Mesodermal cell (in vitro differentiated cells): ENCODE measurements around the gene DDX51. TPM values are rescaled to one million over a fixed set of nuclear protein-coding genes. Genes with fewer than 3 reads are reported as not detected.

Source experiments
- H3K27ac ChIP-seq: 2 replicates; pipeline ENCODE4 v1.7.0; 2013; ENCODE audit warnings: mild to moderate bottlenecking, low read depth, low read length, moderate library complexity; ENCODE audit not compliant: severe bottlenecking
- H3K36me3 ChIP-seq: 2 replicates; pipeline ENCODE4 v1.7.1; 2013; ENCODE audit warnings: mild to moderate bottlenecking, low read length, moderate library complexity; ENCODE audit not compliant: control insufficient read depth, insufficient read depth
- H3K4me1 ChIP-seq: one replicate; pipeline ENCODE4 v1.7.1; 2013; ENCODE audit warnings: mild to moderate bottlenecking, low read length; ENCODE audit not compliant: insufficient read depth, control insufficient read depth, poor library complexity, severe bottlenecking
- H3K4me3 ChIP-seq: 2 replicates; pipeline ENCODE4 v1.7.0; 2013; ENCODE audit warnings: low read length, control low read depth, mild to moderate bottlenecking; ENCODE audit not compliant: insufficient read depth, poor library complexity, severe bottlenecking; ENCODE audit errors: extremely low read depth
- H3K9me3 ChIP-seq: 2 replicates; pipeline ENCODE4 v1.7.1; 2013; ENCODE audit warnings: mild to moderate bottlenecking, low read length, moderate library complexity; ENCODE audit not compliant: control insufficient read depth
- WGBS, 2 experiments: methylation state at CpG; one replicate each; pipeline ENCODE4 v1.1.5; 2013; ENCODE audit warnings: missing lambda C conversion rate in 2 of 2; ENCODE audit not compliant: insufficient coverage in 2 of 2; 5-methylcytosine and 5-hydroxymethylcytosine counted together
- polyA plus RNA-seq, 2 experiments: library from polyadenylated mRNA; stranded (reverse); fragments of 50-300 nt; gene quantifications; one replicate each; pipeline ENCODE4 v1.2.3, GENCODE V29; 2013

Gene DDX51
- 9.0 TPM for polyA plus RNA-seq (2013, experiment 1 of 2)
- polyA plus RNA-seq (2013, experiment 2 of 2), result 8.4 TPM

GRCh38 chr12:132144115-132144809 is at the start of gene DDX51, which contains the start of gene NOC4L:
Gene DDX51 (minus strand): TSS chr12:132144319. CDS start chr12:132144296, 23 bp downstream.
Gene NOC4L (plus strand): TSS chr12:132144457. CDS start chr12:132144489, 32 bp downstream.
- H3K9me3 ChIP-seq, result no peaks in the 10 kb centered on the region
- 0% methylated on average over 71 to 89 of the region's 100 CpGs for WGBS, 2 experiments
- peak within 1 kb of the TSS; percentile 93 for H3K4me3 ChIP-seq
- peaks cover 9% of the 10 kb centered on the region for H3K4me1 ChIP-seq
- H3K27ac ChIP-seq, result peak within 1 kb of the TSS; percentile 64
- peaks cover 49% of the 10 kb centered on the region for H3K36me3 ChIP-seq

- H3K4me1 ChIP-seq, result no peaks in the 10 kb centered on the region
- no peak overlapping the region for H3K27ac ChIP-seq
- no peak overlapping the region for H3K4me3 ChIP-seq
- peaks cover 16% of the 10 kb centered on the region for H3K9me3 ChIP-seq
- WGBS, 2 experiments, result 53 to 59% methylated on average over 25 to 29 of the region's 31 CpGs
- H3K36me3 ChIP-seq, result no peaks in the 10 kb centered on the region
These were observed 47.8 kb upstream of the DDX51 start for GRCh38 chr12:132191715-132192553.

DNA sequence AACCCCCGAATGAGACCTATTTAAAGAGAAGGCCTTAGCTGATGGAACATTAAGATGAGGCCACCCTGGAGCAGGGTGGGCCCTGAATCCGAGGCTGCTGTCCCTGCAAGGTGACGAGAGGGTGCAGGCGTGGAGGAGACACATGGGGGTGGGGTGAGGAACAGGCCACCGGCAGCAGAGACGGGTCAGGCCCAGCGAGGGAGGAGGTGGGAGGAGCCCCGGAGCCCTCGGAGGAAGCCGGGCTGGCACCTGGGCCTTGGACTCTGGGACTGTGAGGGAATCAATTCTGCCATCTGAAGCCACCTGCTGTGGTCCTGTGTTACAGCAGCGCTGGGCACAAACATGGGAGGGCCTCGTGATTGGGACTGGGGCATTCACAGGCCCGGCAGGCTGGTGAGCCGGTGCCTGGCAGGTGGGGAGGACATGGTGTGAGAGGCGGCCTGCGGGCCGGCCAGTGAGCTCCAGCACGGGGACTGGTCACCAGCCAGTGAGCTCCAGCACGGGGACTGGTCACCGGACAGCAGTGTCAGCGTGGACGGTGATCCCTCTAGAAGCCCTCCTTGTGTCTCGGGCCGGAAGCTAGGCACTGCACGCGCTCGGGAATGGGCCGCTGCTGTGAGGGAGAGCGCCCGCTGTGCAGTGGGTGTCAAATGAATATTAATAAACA is 46.8 kb upstream of the DDX51 start:
- Histone ChIP-seq H3K4me3 (no peak overlapping the region), H3K36me3 (no peaks in the 10 kb centered on the region), H3K9me3 (peaks cover 16% of the 10 kb centered on the region), H3K4me1 (no peaks in the 10 kb centered on the region), H3K27ac (no peak overlapping the region)
- 73 to 77% methylated on average over 21 to 27 of the region's 30 CpGs for WGBS, 2 experiments

GRCh38 chr12:132190012-132190755 is 46.1 kb upstream of the DDX51 start:
- Histone ChIP-seq H3K9me3 (peaks cover 16% of the 10 kb centered on the region), H3K4me1 (no peaks in the 10 kb centered on the region), H3K27ac (no peak overlapping the region), H3K36me3 (no peaks in the 10 kb centered on the region), H3K4me3 (peak overlapping the region; percentile 36)
- 48 to 50% methylated on average over 46 to 56 of the region's 59 CpGs for WGBS, 2 experiments

DNA sequence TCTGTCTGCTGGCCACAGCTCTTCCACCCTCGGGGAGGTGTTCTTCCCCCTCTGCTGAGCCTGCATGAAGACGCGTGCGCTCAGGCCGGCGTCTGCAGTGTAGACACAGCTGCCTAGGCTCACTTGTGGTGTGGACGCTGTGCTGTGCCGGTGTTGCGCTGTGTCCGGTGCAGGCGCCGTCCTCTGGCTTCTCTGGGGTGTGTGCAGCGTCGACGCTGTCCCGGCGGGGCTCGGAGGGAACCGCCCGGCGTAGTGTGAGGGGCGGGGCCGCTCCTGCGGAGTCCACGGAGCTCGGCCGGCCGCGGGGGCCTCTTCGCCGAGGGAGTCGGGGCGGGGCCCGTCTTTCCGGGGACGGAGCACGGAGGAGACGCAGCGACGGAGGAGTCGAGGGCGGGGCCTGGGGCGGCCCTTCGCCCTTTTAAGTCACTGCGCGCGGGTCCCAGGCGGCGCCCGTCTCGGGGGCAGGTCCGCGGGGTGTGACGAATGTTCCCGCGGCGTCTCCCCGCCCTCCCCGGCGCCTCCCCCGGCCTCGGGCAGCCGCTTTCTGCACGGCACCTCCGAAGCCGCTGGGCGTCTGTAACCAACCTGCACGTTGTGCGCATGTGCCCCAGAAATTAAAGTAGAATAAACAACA is 45.4 kb upstream of the DDX51 start:
- Histone ChIP-seq H3K9me3 (peaks cover 15% of the 10 kb centered on the region), H3K27ac (no peak overlapping the region), H3K4me1 (no peaks in the 10 kb centered on the region), H3K4me3 (peak overlapping the region; percentile 36), H3K36me3 (no peaks in the 10 kb centered on the region)
- WGBS, 2 experiments, result 27 to 28% methylated on average over 49 to 63 of the region's 69 CpGs

GRCh38 chr12:132188916-132189325 is 44.8 kb upstream of the DDX51 start:
- H3K36me3 ChIP-seq, result no peaks in the 10 kb centered on the region
- 37 to 40% methylated on average over 17 to 20 of the region's 20 CpGs for WGBS, 2 experiments
- no peaks in the 10 kb centered on the region for H3K4me1 ChIP-seq
- H3K4me3 ChIP-seq, result peak overlapping the region; percentile 36
- H3K9me3 ChIP-seq, result peaks cover 9% of the 10 kb centered on the region
- no peak overlapping the region for H3K27ac ChIP-seq

- no peak overlapping the region for H3K27ac ChIP-seq
- no peaks in the 10 kb centered on the region for H3K36me3 ChIP-seq
- no peaks in the 10 kb centered on the region for H3K4me1 ChIP-seq
- WGBS, 2 experiments, result 79 to 83% methylated on average over 19 to 21 of the region's 21 CpGs
- peaks cover 5% of the 10 kb centered on the region for H3K9me3 ChIP-seq
- H3K4me3 ChIP-seq, result no peak overlapping the region
These were observed 44.4 kb upstream of the DDX51 start for GRCh38 chr12:132188451-132188901.

- Histone ChIP-seq H3K4me1 (no peaks in the 10 kb centered on the region), H3K4me3 (no peak overlapping the region), H3K27ac (no peak overlapping the region), H3K36me3 (no peaks in the 10 kb centered on the region), H3K9me3 (no peaks in the 10 kb centered on the region)
- WGBS, 2 experiments, result 91 to 92% methylated on average over 30 to 33 of the region's 35 CpGs
These were observed 43.7 kb upstream of the DDX51 start for GRCh38 chr12:132187646-132188450.

DNA sequence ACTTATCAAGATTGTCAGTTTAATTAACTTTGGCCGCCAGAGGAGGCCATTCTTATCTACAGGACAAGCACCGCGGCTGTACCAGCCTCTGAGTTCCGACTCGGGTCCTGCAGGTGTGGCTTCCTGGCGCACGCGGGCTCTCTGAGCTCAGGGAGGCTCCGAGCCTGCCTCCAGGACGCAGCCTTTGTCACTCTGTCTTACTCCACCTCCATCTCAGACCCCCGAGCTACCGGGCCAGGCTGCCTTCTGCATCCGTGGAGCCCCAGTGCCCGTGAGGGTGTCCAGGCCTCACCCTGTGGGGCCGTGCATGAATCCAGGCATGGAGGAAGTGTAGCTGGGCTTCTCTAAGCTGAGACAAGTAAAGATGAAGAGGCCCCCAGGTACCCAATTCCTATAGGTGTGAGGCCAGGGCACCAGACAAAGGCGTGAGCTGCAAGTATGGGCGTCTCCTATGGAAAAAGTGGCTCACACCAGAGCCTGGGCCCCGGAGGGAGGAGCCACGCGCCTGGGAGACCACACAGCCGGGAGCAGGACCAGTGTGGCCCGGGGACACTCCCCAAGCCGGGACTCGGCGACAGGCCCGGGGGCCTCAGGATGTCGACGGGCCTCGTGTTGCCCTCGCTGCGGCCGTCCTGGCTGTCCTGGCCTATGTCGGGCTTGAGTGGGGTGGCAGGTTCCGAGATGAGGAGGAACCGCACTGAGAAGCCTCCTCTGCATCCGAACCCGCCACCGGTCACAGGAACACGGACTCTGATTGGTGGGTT is 42.9 kb upstream of the DDX51 start:
- H3K4me1 ChIP-seq, result no peaks in the 10 kb centered on the region
- H3K9me3 ChIP-seq, result no peaks in the 10 kb centered on the region
- no peak overlapping the region for H3K4me3 ChIP-seq
- no peaks in the 10 kb centered on the region for H3K36me3 ChIP-seq
- WGBS, 2 experiments, result 89 to 91% methylated on average over 26 to 34 of the region's 39 CpGs
- H3K27ac ChIP-seq, result no peak overlapping the region
